HCT116 (cell line): Measurements from ENCODE around the gene KCNIP4. TPM values are rescaled to one million over a fixed set of nuclear protein-coding genes. Genes with fewer than 3 reads are reported as not detected.

Source experiments
- ATAC-seq: fragments of 200-7000 bp; cut with Tn5 transposase; 2 replicates; pipeline ENCODE4 v1.9.1; 2020; ENCODE audit warnings: mild to moderate bottlenecking, moderate library complexity
- BruUV-seq: library from RNA; stranded (reverse); fragments of 400-500 nt; replicated peaks from 2 replicates; lab custom pipeline; 2021; lab: Mats Ljungman, UMichigan
- CTCF ChIA-PET: fragments of 300-600 bp; sonication (Branson Sonifier 250); formaldehyde crosslinking; loops from one replicate; lab custom pipeline; 2021; ENCODE audit warnings: antibody characterized with exemption; lab: Charles Lee
- POLR2A ChIA-PET: fragments of 300-600, 350-600 bp; sonication (Branson Sonifier 250); formaldehyde crosslinking; loops from one replicate; lab custom pipeline; 2021; ENCODE audit warnings: antibody characterized with exemption; lab: Charles Lee
- RAD21 ChIA-PET, 2 experiments: fragments of 300-600 bp; sonication (Branson Sonifier 250); formaldehyde crosslinking; loops; one replicate each; lab custom pipeline; 2023; ENCODE audit warnings: low total read pairs in 2 of 2; ENCODE audit not compliant: uncharacterized antibody in 2 of 2, unreplicated experiment in 2 of 2, low non-redundant PET in 1 of 2; lab: Charles Lee
- DNase-seq: peaks from one replicate; pipeline ENCODE4 v3.0.0-alpha.2; 2010; ENCODE audit warnings: low read depth, low spot score
- H2AFZ ChIP-seq: fragments of 200-600 bp; shearing (Covaris generic), sonication (generic); 2 replicates; pipeline ENCODE4 v1.6.1; 2017; ENCODE audit warnings: low read depth, mixed run types, mixed read lengths, antibody characterized with exemption, low read length; ENCODE audit not compliant: poor library complexity, severe bottlenecking
- H3K27ac ChIP-seq: 2 replicates; pipeline ENCODE4 v1.5.1; 2012; ENCODE audit warnings: low read depth, low read length
- H3K27me3 ChIP-seq: fragments of 200-600 bp; sonication (generic); 2 replicates; pipeline ENCODE4 v1.6.1; 2016; ENCODE audit warnings: mixed run types, low read length, mixed read lengths; ENCODE audit not compliant: insufficient read depth
- H3K36me3 ChIP-seq, 2 experiments: fragments of 200-500 bp in 1 of 2; fragments of 200-600 bp in 1 of 2; sonication (Bioruptor generic) in 1 of 2; sonication (generic) in 1 of 2; 2 replicates each; pipeline versions ENCODE4 v1.5.1 to v1.6.1; 2014 to 2016; ENCODE audit warnings: low read length in 2 of 2, inconsistent platforms in 1 of 2, mixed read lengths in 1 of 2, mixed run types in 1 of 2; ENCODE audit not compliant: insufficient read depth in 2 of 2, control insufficient read depth in 1 of 2
- H3K4me1 ChIP-seq, 2 experiments: fragments of 200-600 bp in 1 of 2; sonication (generic) in 1 of 2; 2 replicates each; pipeline versions ENCODE4 v1.5.1 to v1.6.1; 2012 to 2017; ENCODE audit warnings: low read length in 2 of 2, inconsistent platforms in 1 of 2, mild to moderate bottlenecking in 1 of 2, mixed read lengths in 1 of 2, mixed run types in 1 of 2, moderate library complexity in 1 of 2; ENCODE audit not compliant: insufficient read depth in 2 of 2, control insufficient read depth in 1 of 2
- H3K4me2 ChIP-seq: fragments of 200-600 bp; sonication (generic); 2 replicates; pipeline ENCODE4 v1.6.1; 2017; ENCODE audit warnings: mixed run types, low read length, mixed read lengths
- H3K4me3 ChIP-seq, 2 experiments: fragments of 200-600 bp in 1 of 2; sonication (generic) in 1 of 2; replicated peaks in 1 of 2; 2 replicates each; pipeline ENCODE4 v1.5.1; 2011 to 2016; ENCODE audit warnings: low read length in 2 of 2, control low read depth in 1 of 2, low read depth in 1 of 2, mild to moderate bottlenecking in 1 of 2, mixed read lengths in 1 of 2, mixed run types in 1 of 2
- H3K79me2 ChIP-seq: fragments of 200-600 bp; sonication (generic); 2 replicates; pipeline ENCODE4 v1.6.1; 2017; ENCODE audit warnings: mild to moderate bottlenecking, mixed run types, low read length, moderate library complexity, mixed read lengths; ENCODE audit not compliant: insufficient read depth
- H3K9ac ChIP-seq: fragments of 200-600 bp; sonication (generic); 2 replicates; pipeline ENCODE4 v1.6.1; 2016; ENCODE audit warnings: low read length, mixed read lengths
- H3K9me2 ChIP-seq: fragments of 200-600 bp; sonication (generic), shearing (Covaris generic); 2 replicates; pipeline ENCODE4 v1.6.1; 2017; ENCODE audit warnings: mixed run types, mild to moderate bottlenecking, moderate library complexity; ENCODE audit not compliant: insufficient read depth
- H3K9me3 ChIP-seq, 2 experiments: fragments of 200-500 bp in 1 of 2; fragments of 200-600 bp in 1 of 2; sonication (Bioruptor generic) in 1 of 2; sonication (generic) in 1 of 2; 2 replicates each; pipeline ENCODE4 v1.6.1; 2014 to 2017; ENCODE audit warnings: low read length in 2 of 2, mixed read lengths in 2 of 2, inconsistent platforms in 1 of 2, low read depth in 1 of 2, mild to moderate bottlenecking in 1 of 2, mixed run types in 1 of 2, moderate library complexity in 1 of 2; ENCODE audit not compliant: control insufficient read depth in 1 of 2, insufficient read depth in 1 of 2
- H4K20me1 ChIP-seq: fragments of 200-600 bp; sonication (generic), shearing (Covaris generic); 2 replicates; pipeline ENCODE4 v1.6.1; 2017; ENCODE audit warnings: mixed run types, mild to moderate bottlenecking, moderate library complexity; ENCODE audit not compliant: insufficient read depth
- CBX3 ChIP-seq: IDR thresholded peaks from 2 replicates; pipeline ENCODE4 v1.6.1; 2012; ENCODE audit warnings: low read depth
- CEBPB ChIP-seq: IDR thresholded peaks from 2 replicates; pipeline ENCODE4 v1.6.1; 2012; ENCODE audit warnings: low read depth
- EGR1 ChIP-seq: IDR thresholded peaks from 2 replicates; pipeline ENCODE4 v1.6.1; 2012; ENCODE audit warnings: low read depth
- EZH2 ChIP-seq: fragments of 200-600 bp; sonication (generic); IDR thresholded peaks from 2 replicates; pipeline ENCODE4 v1.6.1; 2017; ENCODE audit warnings: antibody characterized with exemption, mixed run types
- FOSL1 ChIP-seq: IDR thresholded peaks from 2 replicates; pipeline ENCODE4 v1.6.1; 2012; ENCODE audit warnings: low read depth
- JUND ChIP-seq: IDR thresholded peaks from 2 replicates; pipeline ENCODE4 v1.6.1; 2012
- MAX ChIP-seq: IDR thresholded peaks from 2 replicates; pipeline ENCODE4 v1.6.1; 2012
- POLR2A ChIP-seq: IDR thresholded peaks from 2 replicates; pipeline ENCODE4 v1.7.0; 2011; ENCODE audit warnings: borderline replicate concordance; ENCODE audit not compliant: insufficient read depth, insufficient read length; ENCODE audit errors: extremely low read depth
- POLR2AphosphoS5 ChIP-seq: IDR thresholded peaks from 2 replicates; pipeline ENCODE4 v1.6.1; 2011; ENCODE audit warnings: mild to moderate bottlenecking, low read depth, low read length, moderate library complexity
- RAD21 ChIP-seq: IDR thresholded peaks from 2 replicates; pipeline ENCODE4 v1.6.1; 2012; ENCODE audit warnings: low read depth, mild to moderate bottlenecking
- SIN3A ChIP-seq: IDR thresholded peaks from 2 replicates; pipeline ENCODE4 v1.6.1; 2012; ENCODE audit warnings: low read depth
- SP1 ChIP-seq: IDR thresholded peaks from 2 replicates; pipeline ENCODE4 v1.6.1; 2012; ENCODE audit warnings: low read depth
- YY1 ChIP-seq: IDR thresholded peaks from 2 replicates; pipeline ENCODE4 v1.6.1; 2011; ENCODE audit warnings: low read length, low read depth, moderate library complexity, mild to moderate bottlenecking; ENCODE audit not compliant: insufficient replicate concordance; ENCODE audit errors: extremely low read depth
- ZFX ChIP-seq: fragments of 450-650 bp; IDR thresholded peaks from 2 replicates; pipeline ENCODE4 v1.6.1; 2017
- ZNF274 ChIP-seq: fragments of 200-500 bp; sonication (Bioruptor generic); IDR thresholded peaks from 2 replicates; pipeline ENCODE4 v1.6.1; 2014; ENCODE audit warnings: mild to moderate bottlenecking, low read depth, low read length, inconsistent platforms
- intact Hi-C: fragments of 100-400 bp; cut with micrococcal nuclease; formaldehyde crosslinking; loops from 2 replicates; pipeline ENCODE4 v1.10.0; 2022
- total RNA-seq: library from RNA; stranded (reverse); gene quantifications from one replicate; pipeline ENCODE4 v1.2.1, GENCODE V29; 2021; ENCODE audit not compliant: unreplicated experiment
- TF ChIP-seq, protein P1 (sequence below): IDR thresholded peaks from 2 replicates; pipeline ENCODE4 v1.6.1; 2012; ENCODE audit warnings: low read depth
- TF ChIP-seq, protein P2 (sequence below), 3 experiments: fragments of 200-600 bp in 1 of 3; sonication (generic) in 1 of 3; IDR thresholded peaks in 2 of 3; conservative IDR thresholded peaks in 1 of 3; 2 replicates each; pipeline ENCODE4 v1.5.1; 2012 to 2017; ENCODE audit warnings: low read depth in 2 of 3, low read length in 2 of 3, antibody characterized with exemption in 1 of 3, borderline replicate concordance in 1 of 3, control low read depth in 1 of 3, mild to moderate bottlenecking in 1 of 3, mixed read lengths in 1 of 3, mixed run types in 1 of 3, moderate library complexity in 1 of 3; ENCODE audit not compliant: insufficient read depth in 1 of 3
- TF ChIP-seq, protein P3 (sequence below): IDR thresholded peaks from 2 replicates; pipeline ENCODE4 v1.6.1; 2011; ENCODE audit warnings: mild to moderate bottlenecking, low read length, moderate library complexity; ENCODE audit not compliant: insufficient replicate concordance; ENCODE audit errors: extremely low read depth

KCNIP4 gene
- total RNA-seq, 1 experiment from 2014 or later: not detected

DNA sequence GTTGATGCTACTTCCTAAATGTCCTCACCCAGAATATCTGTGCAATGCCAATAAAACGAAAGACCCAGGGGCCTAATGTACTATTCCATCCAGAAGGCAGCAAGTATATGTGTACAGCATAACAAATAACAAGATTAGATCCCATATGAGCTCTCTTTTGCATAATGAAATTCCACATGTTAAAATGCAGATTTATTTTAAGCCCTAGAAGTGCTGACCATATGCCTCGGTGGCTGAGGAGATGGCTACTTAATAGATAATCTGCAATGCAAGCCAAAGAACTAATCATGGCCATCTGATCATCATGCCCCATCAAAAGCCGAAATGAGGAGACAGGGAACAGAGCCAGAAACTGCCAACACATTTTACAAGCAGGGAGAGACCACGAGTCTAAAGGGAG, 293.5 kb downstream of the KCNIP4 start:
- no peak overlapping the region for H2AFZ ChIP-seq
- H3K4me1 ChIP-seq: peaks cover 0 to 11% of the 10 kb centered on the region in 2 experiments; a peak in 2 of 4 replicates
- TF ChIP-seq ZNF274 (no peak), JUND (no peak), MAX (no peak), POLR2AphosphoS5 (no peak), FOSL1 (no peak), EZH2 (no peak), YY1 (no peak), SIN3A (no peak), CBX3 (no peak), SP1 (no peak), EGR1 (no peak), CEBPB (no peak), ZFX (no peak), RAD21 (no peak), POLR2A (no peak)
- TF ChIP-seq, protein P1, sequence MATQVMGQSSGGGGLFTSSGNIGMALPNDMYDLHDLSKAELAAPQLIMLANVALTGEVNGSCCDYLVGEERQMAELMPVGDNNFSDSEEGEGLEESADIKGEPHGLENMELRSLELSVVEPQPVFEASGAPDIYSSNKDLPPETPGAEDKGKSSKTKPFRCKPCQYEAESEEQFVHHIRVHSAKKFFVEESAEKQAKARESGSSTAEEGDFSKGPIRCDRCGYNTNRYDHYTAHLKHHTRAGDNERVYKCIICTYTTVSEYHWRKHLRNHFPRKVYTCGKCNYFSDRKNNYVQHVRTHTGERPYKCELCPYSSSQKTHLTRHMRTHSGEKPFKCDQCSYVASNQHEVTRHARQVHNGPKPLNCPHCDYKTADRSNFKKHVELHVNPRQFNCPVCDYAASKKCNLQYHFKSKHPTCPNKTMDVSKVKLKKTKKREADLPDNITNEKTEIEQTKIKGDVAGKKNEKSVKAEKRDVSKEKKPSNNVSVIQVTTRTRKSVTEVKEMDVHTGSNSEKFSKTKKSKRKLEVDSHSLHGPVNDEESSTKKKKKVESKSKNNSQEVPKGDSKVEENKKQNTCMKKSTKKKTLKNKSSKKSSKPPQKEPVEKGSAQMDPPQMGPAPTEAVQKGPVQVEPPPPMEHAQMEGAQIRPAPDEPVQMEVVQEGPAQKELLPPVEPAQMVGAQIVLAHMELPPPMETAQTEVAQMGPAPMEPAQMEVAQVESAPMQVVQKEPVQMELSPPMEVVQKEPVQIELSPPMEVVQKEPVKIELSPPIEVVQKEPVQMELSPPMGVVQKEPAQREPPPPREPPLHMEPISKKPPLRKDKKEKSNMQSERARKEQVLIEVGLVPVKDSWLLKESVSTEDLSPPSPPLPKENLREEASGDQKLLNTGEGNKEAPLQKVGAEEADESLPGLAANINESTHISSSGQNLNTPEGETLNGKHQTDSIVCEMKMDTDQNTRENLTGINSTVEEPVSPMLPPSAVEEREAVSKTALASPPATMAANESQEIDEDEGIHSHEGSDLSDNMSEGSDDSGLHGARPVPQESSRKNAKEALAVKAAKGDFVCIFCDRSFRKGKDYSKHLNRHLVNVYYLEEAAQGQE: no peak
- TF ChIP-seq, protein P2, sequence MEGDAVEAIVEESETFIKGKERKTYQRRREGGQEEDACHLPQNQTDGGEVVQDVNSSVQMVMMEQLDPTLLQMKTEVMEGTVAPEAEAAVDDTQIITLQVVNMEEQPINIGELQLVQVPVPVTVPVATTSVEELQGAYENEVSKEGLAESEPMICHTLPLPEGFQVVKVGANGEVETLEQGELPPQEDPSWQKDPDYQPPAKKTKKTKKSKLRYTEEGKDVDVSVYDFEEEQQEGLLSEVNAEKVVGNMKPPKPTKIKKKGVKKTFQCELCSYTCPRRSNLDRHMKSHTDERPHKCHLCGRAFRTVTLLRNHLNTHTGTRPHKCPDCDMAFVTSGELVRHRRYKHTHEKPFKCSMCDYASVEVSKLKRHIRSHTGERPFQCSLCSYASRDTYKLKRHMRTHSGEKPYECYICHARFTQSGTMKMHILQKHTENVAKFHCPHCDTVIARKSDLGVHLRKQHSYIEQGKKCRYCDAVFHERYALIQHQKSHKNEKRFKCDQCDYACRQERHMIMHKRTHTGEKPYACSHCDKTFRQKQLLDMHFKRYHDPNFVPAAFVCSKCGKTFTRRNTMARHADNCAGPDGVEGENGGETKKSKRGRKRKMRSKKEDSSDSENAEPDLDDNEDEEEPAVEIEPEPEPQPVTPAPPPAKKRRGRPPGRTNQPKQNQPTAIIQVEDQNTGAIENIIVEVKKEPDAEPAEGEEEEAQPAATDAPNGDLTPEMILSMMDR (IDR thresholded peaks at IDR 0.05 in 2 of 3, conservative IDR thresholded peaks at IDR 0.05 in 1 of 3; ENCODE audit: borderline replicate concordance in 1 of 3, insufficient read depth in 1 of 3, low read depth in 2 of 3, low read length in 2 of 3): no peak
- TF ChIP-seq, protein P3, sequence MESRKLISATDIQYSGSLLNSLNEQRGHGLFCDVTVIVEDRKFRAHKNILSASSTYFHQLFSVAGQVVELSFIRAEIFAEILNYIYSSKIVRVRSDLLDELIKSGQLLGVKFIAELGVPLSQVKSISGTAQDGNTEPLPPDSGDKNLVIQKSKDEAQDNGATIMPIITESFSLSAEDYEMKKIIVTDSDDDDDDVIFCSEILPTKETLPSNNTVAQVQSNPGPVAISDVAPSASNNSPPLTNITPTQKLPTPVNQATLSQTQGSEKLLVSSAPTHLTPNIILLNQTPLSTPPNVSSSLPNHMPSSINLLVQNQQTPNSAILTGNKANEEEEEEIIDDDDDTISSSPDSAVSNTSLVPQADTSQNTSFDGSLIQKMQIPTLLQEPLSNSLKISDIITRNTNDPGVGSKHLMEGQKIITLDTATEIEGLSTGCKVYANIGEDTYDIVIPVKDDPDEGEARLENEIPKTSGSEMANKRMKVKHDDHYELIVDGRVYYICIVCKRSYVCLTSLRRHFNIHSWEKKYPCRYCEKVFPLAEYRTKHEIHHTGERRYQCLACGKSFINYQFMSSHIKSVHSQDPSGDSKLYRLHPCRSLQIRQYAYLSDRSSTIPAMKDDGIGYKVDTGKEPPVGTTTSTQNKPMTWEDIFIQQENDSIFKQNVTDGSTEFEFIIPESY: no peak
- TF ChIP-seq, all 23 proteins: peak for 0
- Histone ChIP-seq H3K79me2 (no peaks in the 10 kb centered on the region), H3K4me3 (no peak overlapping the region), H3K4me2 (no peak overlapping the region), H3K9me2 (no peaks in the 10 kb centered on the region), H3K9me3 (no peaks in the 10 kb centered on the region), H3K27ac (no peak overlapping the region), H3K36me3 (no peaks in the 10 kb centered on the region), H3K27me3 (no peaks in the 10 kb centered on the region), H4K20me1 (no peaks in the 10 kb centered on the region), H3K9ac (no peak overlapping the region)
- DNase-seq: no peak
- no TSS peak for BruUV-seq
- intact Hi-C loops: no loop called here
- CTCF ChIA-PET: no interaction called here
- no peak for ATAC-seq
- POLR2A ChIA-PET: no interaction called here
- RAD21 ChIA-PET: no interaction called here
